GM10248 (cell line): ENCODE results near the gene DCBLD2.

Experiments used
- CTCF ChIA-PET: fragments of 300-600 bp; sonication (Branson Sonifier 250); formaldehyde crosslinking; extraction: SDS; loops from one replicate; lab custom pipeline; 2021; ENCODE audit warnings: antibody characterized with exemption; lab: Yijun Ruan, JAX
- POLR2A ChIA-PET: fragments of 350-650 bp; sonication (Branson Sonifier 250); formaldehyde crosslinking; extraction: SDS; loops from one replicate; lab custom pipeline; 2020; ENCODE audit warnings: antibody characterized with exemption; lab: Yijun Ruan, JAX
- DNase-seq: peaks from one replicate; pipeline ENCODE4 v3.0.0; 2012; ENCODE audit errors: extremely low spot score
- CTCF ChIP-seq: IDR thresholded peaks from 2 replicates; pipeline ENCODE4 v1.5.1; 2012; ENCODE audit warnings: mild to moderate bottlenecking, low read depth; ENCODE audit errors: extremely low read depth, missing control alignments, control extremely low read depth

The DCBLD2 gene

GRCh38 chr3:98824256-98824655 lies 77.2 kb downstream of the DCBLD2 start:
- DNase-seq = no peak
- CTCF ChIA-PET = interaction anchor here (1.2 to 1.7 kb wide), 5 partner anchors 9 to 931 kb away, joined by 3 to 5 read pairs (median 3); no protein-coding TSS in a partner anchor
- POLR2A ChIA-PET = interaction anchor here (0.5 kb wide), 1 partner anchor 277 kb away, joined by 4 read pairs; no protein-coding TSS in a partner anchor
- no peak for TF ChIP-seq CTCF

GRCh38 chr3:98823791-98824190 lies 77.7 kb downstream of the DCBLD2 start:
- ChIA-PET POLR2A (interaction anchor here (0.5 kb wide), 1 partner anchor 277 kb away, joined by 4 read pairs; no protein-coding TSS in a partner anchor), CTCF (interaction anchor here (1.3 to 1.7 kb wide), 4 partner anchors 9 to 931 kb away, joined by 3 to 5 read pairs (median 3); no protein-coding TSS in a partner anchor)
- TF ChIP-seq CTCF = no peak
- DNase-seq = no peak

GRCh38 chr3:98821063-98821462 lies 80.4 kb downstream of the DCBLD2 start:
- no peak for TF ChIP-seq CTCF
- no peak for DNase-seq
- ChIA-PET CTCF (interaction anchor here (1.2 to 1.5 kb wide), 2 partner anchors 10 to 177 kb away, joined by 3 to 7 read pairs; no protein-coding TSS in a partner anchor), POLR2A (no interaction called here)

- ChIA-PET POLR2A (no interaction called here), CTCF (interaction anchor here (0.6 to 10.2 kb wide), 45 partner anchors 9 to 991 kb away, joined by 3 to 269 read pairs (median 4); partner anchors contain the start of genes CLDND1 and CPOX)
- DNase-seq = peak; percentile 45
- peak; percentile 55 for TF ChIP-seq CTCF
Measured at GRCh38 chr3:98817547-98818041, 83.9 kb downstream of the DCBLD2 start.

GRCh38 chr3:98814817-98815420 lies 86.6 kb downstream of the DCBLD2 start:
- DNase-seq = no peak
- POLR2A ChIA-PET = no interaction called here
- TF ChIP-seq CTCF = no peak
- CTCF ChIA-PET = interaction anchor here (0.7 to 10.2 kb wide), 16 partner anchors 10 to 938 kb away, joined by 3 to 269 read pairs (median 4); partner anchors contain the start of gene CPOX

- ChIA-PET CTCF (interaction anchor here (0.7 to 10.2 kb wide), 22 partner anchors 15 to 996 kb away, joined by 3 to 269 read pairs (median 3); partner anchors contain the start of gene CPOX), POLR2A (no interaction called here)
- DNase-seq = peak; percentile 39
- TF ChIP-seq CTCF = peak; percentile 52
Measured at GRCh38 chr3:98812851-98813374, 88.6 kb downstream of the DCBLD2 start.
